ELF-1 (cell line): ENCODE measurements around the gene TAF9B.
"Not testable (repeated sequence)": the region's sequence is repeated elsewhere in the genome, so short reads cannot be mapped to it uniquely, and the experiment has no call there.

Experiments
- DNase-seq: peaks from one replicate; pipeline ENCODE4 v3.0.0-alpha.2; 2016; ENCODE audit warnings: low read depth, low spot score

Gene TAF9B, protein sequence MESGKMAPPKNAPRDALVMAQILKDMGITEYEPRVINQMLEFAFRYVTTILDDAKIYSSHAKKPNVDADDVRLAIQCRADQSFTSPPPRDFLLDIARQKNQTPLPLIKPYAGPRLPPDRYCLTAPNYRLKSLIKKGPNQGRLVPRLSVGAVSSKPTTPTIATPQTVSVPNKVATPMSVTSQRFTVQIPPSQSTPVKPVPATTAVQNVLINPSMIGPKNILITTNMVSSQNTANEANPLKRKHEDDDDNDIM

DNA sequence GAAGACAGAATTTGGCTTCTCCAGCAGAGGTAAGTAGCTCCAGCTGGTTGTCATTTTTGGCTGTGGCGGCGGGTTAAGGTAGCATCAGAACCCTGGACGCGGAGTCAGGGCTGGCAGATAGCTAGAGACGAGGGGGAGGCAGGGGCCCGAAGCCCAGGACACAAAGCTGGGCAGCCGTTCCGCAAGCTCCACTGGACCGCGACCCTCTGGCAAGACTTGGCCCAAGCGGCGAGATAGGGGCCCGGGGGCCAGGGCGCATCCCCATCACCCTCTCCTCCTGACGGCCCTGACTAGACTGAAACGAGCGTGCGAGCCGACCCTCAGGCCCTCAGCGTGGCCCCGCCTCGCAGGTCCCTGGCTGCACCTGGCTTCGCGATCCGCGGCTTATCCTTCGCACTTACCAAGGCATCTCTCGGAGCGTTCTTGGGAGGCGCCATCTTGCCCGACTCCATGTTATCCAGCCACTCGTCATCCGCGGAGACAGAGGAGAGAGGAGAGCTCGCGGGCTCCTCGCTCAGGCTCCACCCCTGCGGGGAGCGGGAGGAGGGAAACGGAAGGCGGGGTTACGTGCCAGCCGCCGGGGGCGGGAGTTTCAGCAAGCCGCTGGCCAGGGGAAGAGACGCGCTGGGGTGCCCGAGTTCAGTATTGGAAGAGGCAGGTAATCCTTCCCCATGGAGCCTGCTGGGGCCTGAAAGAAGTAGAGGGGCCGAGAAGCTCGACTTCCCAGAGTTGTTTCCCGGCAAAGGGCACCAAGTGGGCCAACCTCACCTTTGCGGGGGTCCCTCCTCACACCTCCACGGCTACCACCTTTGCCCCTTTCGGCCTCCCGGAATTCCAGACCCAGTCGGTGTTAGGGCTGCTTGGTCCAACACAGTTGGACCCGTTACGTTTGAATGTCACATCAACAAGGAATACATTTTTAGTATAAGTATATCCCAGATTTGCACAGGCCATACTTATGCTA, at the start of gene TAF9B:
Gene TAF9B (minus strand): TSS at position 491 of the 964 bp plus-strand sequence. CDS start 39 bp downstream, at position 452.
- DNase-seq: peak; percentile 94

DNA sequence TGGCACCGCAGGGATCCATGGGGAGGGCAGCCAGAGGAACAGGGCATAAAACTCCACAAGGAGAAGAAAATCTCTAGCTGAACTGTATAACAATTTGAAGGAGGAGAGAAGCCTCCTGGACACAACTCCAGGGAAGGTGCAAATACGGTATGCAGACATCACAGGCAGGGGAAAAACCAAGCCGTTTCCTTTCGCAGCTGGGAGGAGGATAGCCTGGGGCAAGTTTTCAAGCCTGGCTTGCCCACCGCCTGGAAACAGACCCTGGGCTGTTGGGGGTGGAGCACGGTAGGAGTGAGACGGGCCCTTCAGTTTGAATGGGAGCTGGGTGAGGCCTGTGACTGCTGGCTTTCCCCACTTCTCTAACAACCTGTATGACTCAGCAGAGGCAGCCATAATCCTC, 43.4 kb upstream of the TAF9B start:
- peak; percentile 94 for DNase-seq

DNA sequence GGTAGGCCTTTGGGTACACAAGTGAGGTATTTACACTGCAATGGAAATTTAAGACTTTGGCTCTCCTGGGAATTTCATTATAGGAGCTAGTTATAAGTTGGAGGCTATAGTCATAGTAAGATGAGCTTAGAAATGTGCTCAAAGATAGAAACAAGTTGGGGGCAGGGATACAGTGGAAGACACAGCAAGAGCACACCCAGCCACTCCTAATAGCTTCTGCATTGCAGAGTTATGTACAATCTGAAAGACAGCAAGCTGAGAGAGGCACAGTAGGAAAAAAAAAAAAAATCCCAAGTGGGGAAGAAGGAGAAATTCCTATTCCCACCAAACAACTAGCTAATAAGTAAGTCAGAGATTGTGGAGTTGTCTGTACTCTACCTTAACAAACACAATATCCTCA, 41.9 kb upstream of the TAF9B start:
- no peak for DNase-seq

DNA sequence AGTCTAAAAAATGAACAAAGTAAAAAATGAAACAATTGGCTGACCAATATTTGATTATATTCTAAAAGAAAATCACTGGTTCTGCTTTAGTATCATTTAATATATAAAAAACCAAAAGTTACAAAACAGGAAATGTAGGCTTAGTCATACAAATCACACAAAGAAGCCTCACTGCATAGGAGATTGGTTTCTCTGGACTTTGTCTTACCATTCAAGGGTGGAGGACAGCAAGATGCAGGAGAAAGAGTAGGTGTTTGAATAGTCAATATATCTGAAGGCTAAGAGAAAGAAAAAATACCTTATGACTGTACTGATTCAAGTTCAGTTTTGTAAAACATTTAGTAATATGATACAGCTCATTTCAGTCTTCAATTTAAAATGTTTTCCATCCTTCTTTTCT, 28.6 kb upstream of the TAF9B start:
- DNase-seq: no peak

DNA sequence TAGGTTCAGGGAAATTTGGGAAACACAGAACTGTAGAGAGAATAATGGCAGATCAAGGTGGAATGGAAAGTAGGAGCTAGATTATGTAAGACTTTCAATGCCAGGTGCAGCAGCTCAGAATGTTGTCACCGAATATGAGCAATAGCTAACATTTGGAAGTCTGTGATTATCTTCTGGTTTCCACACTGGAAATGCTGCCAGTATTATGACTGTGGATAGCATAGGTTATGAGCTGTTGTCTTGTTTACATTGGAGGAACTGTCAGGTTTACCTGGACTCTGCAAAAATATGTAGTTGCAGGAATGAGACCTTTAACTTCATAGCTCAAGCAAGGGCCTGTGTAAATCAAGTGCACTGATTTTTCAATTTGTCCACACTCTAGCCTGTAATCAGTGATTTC, 26.0 kb upstream of the TAF9B start:
- DNase-seq: no peak

DNA sequence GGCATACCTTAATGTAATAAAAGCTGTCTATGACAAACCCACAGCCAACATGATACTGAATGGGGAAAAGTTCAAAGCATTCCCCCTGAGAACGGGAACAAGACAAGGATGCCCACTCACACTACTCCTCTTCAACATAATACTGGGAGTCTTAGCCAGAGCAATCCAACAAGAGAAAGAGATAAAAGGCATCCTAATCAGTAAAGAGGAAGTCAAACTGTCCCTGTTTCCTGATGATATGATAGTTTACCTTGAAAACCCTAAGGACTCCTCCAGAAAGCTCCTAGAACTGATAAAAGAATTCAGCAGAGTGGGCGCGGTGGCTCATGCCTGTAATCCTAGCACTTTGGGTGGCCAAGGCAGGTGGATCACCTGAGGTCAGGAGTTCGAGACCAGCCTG, 23.7 kb upstream of the TAF9B start:
- DNase-seq: not testable (repeated sequence)

DNA sequence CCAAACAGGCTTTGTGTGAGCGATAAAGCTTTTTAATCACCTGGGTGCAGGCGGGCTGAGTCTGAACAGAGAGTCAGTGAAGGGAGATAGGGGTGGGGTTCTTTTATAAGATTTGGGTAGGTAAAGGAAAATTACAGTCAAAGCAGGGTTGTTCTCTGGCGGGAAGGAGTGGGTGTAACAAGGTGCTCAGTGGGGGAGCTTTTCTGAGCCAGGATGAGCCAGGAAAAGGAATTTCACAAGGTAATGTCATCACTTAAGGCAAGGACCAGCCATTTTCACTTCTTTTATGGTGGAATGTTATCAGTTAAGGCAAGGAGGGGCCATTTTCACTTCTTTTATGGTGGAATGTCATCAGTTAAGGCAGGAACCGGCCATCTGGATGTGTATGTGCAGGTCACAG, 21.3 kb upstream of the TAF9B start:
- peak; percentile 51 for DNase-seq

DNA sequence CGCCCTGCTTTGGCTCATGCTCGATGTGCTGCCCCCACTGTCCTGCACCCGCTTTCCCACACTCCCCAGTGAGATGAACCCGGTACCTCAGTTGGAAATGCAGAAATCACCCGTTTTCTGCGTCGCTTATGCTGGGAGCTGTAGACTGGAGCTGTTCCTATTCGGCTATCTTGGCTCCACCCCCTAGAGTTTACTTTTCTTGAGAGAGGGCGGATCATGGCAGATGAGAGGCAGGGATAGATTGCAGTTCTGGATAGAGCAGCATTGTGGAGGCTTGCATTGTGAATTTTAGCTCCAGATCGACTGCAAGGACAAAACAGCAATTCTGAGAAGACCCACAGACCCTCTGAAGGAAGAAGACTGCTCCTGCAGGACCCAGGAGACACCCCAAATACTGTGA, 18.4 kb upstream of the TAF9B start:
- DNase-seq: not testable (repeated sequence)

DNA sequence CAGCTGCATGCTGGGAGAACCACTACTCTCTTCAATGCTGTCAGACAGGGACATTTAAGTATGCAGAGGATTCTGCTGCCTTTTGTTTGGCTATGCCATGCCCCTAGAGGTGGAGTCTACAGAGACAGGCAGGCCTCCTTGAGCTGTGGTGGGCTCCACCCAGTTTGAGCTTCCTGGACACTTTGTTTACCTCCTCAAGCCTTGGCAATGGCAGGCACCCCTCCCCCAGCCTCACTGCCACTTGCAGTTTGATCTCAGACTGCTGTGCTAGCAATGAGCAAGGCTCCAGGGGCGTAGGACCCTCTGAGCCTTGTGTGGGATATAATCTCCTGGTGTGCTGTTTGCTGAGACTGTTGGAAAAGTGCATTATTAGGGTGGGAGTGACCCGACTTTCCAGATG, 17.9 kb upstream of the TAF9B start:
- DNase-seq: not testable (repeated sequence)

DNA sequence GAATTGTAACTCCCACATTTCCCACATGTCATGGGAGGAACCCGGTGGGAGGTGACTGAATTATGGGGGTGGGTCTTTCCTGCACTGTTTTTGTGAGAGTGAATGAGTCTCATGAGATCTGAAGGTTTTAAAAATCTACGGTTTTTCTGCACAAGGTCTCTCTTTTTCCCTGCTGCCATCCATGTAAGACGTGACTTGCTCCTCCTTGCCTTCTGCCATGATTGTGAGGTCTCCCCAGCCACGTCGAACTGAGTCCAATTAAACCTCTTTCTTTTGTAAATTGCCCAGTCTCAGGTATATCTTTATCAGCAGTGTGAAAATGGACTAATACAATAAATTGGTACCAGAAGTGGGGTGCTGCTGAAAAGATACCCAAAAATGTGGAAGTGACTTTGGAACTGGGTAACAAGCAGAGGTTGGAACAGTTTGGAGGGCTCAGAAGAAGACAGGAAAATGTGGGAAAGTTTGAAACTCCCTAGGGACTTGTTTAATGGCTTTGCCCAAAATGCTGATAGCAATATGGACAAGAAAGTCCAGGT, 7.6 kb upstream of the TAF9B start:
- DNase-seq: not testable (repeated sequence)

DNA sequence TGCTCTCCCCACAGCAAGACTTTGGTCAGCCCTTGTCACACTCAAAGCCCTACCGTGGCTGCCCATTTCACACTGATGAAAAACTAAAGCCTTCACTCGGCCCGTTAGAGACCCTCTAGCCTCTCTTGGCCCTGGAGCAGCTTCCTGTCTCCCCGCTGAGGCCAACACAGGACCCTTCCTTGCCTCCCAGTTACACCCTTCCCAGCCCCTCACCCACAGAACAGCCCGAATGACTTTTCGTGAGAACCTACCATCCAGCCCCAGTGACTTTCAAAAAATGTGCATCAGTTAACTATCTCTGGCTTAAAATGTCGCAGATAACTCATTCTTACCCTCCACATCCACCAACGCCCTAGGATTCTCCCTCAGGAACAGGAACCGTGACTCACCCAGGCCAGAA, 756 bp upstream of the TAF9B start:
- DNase-seq: no peak

DNA sequence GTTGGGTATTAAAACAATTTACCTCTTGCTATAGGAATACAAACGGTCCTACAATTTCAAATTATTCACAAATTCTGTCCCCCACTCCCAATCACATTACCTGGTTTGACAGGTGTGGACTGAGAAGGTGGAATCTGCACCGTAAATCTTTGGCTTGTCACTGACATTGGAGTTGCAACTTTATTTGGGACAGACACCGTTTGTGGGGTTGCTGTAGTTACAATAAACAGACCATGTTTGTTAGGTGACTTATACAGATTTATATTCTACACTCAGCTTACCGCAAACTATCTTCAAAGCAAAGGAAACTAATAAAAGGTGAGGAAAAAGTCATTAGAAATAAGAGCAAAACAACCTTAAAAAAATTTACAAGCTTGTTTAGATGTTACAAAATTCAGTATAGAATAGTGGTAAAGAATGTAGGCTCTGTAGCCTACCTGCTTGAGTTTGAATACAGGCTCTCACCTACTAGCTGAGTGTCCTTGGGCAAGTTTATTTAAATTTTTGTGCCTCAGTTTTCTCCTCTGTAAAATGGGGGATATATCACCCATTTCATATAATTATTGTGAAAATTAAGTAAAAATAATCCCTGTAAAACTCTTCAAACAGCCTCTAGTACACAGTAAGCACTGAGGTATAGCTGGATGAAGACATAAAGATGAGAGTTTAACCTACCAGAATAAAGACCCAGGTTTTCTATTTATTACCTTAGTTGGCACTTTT, 6.1 kb downstream of the TAF9B start:
- DNase-seq: no peak

DNA sequence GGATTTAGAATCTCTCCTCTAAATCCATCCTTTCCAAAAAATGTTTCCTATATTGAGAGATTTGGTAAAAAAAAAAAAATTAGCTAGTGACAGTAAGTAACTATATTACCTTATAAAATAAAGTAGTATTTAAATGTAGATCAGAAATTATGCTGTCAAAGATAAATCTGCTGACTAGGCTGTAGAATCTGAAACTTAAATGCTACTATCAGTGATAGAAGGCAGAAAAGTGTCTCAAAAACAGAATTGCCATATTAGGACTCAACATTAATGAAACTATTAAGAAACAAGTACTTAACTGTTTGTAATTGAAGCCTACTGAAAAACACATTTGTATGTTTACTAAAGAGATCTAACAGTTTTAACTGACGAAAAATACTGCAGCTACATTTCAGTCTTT, 8.3 kb downstream of the TAF9B start:
- DNase-seq: no peak

DNA sequence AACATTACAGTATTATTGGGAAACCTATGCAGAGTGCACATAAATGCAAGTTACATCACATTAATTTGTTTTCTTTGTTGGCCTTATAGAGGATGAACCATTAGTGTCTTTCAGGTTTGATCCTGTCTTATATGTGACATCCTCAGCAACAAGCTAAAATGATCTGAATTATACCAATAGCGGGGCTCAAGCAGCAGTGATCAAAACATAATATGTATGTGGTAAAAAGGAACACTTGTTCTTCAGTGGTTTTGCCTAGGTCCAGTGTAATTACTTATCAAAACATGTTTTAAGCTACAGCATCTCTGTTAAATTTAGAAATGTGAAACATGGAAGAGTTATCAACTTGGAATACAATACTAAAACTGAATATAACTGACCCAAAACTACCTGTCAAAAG, 9.1 kb downstream of the TAF9B start:
- DNase-seq: no peak

DNA sequence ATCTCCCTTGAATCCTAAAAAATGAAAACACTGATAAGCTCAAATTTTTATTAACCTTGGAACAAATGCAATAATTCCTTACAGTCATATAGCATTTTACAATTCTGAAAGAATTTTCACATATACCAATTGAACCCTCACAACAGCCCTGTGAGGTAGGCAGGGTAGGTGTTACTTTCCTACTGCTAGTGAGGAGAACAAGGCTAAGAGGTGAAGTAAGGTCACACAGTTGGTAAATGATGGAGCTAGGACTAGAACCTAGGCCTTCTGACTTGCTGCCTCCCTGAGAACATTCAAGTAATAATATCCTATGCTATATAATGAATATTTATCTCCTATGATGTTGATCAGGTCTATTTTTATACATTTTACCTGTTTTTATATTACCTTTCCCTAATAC, 9.7 kb downstream of the TAF9B start:
- DNase-seq: no peak

DNA sequence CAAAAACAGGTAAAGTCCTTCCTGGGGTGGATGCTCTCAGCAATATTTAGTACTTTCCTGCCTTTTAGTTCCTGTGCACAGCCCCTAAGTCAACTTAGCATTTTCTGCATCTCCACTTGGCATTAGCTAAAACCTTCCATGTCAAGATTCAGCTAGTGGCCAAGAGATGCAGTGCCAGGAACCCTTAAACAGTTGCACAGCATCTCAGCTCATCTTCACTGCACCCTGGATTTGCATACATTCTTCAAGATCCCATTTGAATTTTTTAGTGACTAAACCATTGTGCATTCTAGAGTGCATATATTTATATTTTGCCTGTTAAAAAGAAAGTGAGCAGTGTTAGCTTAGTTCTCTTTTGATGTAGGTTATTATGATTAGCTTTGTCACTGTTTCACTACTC, 13.7 kb downstream of the TAF9B start:
- not testable (repeated sequence) for DNase-seq

DNA sequence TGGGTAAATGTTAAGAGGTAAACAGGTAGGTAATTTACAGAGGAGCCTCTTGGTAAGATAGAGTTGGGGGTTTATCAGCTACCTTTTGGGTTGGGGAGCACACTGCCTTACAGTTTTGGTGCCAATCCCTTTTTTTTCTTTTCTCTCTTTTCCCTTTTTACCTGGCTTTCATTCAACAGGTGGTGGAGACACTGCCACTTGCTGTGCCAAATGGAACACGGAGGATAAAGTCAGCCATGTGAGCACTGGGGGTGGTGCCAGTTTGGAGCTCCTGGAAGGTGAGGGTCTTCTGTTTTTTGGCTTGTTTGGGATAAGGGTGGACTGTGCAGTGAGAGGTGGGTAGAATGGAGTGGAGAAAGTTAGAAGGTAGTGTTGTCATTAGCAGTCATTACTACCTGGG, 14.3 kb downstream of the TAF9B start:
- DNase-seq: no peak

DNA sequence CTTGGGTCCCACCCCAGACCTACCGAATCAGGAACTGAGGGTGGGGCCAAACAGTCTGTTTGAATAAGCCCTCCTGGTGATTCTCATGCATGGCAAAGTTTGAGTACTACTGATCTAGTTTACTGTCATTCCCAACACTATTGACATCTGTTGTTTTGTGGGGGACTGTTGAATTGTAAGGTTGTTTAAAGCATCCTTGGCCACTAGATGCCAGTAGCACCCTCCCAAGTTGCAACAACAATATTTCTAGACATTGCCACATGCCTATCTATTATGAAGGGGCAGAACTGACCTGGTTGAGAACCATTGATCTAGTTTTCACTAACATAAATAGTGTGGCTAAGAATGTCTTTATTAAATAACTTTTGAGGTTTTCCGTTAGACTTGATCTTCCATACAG, 15.1 kb downstream of the TAF9B start:
- DNase-seq: no peak

DNA sequence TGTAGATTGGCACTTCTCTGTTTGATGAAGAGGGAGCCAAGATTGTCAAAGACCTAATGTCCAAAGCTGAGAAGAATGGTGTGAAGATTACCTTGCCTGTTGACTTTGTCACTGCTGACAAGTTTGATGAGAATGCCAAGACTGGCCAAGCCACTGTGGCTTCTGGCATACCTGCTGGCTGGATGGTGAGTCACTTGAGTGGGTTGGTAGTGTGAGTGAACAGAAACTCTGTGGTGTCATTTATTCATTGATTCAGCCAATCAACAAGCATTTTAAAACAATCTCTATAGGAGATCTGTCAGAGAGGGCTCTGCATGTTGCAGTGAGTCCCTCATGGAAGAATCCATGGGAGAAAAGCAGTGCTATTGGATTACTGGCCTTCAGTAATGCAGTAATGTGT, 16.3 kb downstream of the TAF9B start:
- DNase-seq: no peak

DNA sequence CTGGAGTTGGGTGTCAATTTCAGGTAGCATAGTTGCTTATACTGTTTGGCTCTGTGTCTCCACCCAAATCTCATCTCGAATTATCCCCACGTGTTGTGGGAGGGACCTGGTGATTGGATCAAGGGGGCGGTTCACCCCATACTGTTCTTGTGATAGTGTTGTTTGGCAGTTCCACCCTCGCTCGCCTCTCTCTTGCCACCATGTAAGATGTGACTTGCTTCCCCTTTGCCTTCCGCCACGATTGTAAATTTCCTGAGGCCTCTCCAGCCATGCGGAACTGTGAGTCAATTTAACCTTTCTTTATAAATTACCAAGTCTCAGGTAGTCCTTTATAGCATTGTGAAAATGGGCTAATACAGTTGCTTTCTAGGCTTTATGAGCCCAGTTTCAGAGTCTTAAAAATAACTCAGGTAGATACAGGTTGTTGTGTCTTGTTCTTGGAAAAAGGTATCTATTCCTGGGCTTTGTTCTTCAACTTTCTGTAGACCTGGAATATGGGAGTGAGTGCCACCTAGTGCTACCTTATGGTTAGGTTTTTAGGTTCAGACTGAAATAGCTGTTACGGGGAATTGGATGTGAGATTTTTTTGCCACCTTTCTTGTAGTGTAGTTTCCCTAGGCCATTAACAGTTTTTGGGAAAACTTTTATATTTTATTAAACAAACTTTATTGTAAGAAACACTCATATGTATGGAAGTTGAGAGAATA, 19.8 kb downstream of the TAF9B start:
- DNase-seq: no peak

DNA sequence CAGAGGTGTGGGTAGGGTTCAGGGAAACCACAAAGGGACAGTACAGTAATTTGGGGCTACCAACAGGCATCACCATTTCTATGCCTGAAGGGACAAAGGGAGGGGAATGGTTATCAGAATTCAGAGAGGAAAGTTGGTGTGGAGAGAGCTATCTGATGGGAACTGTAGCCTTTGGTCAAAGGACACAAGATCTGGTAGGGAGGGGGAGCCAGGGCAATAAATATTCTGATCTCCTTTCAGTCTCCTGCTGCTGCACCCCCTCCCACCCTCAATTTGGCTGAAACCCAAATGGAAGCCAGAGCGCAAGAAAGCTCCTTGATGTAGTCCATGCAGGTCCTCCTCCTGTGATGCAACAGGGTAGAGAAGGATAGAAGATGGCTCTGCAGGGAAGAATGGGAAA, 20.8 kb downstream of the TAF9B start:
- DNase-seq: no peak
